Epithelial cell of esophagus (primary cell): ENCODE measurements around the gene GRM2.
"Not testable (repeated sequence)": the region's sequence is repeated elsewhere in the genome, so short reads cannot be mapped to it uniquely, and the experiment has no call there.

ENCODE experiments used
- DNase-seq: peaks from one replicate; pipeline ENCODE4 v3.0.0; 2010; ENCODE audit warnings: low read depth
- H3K4me3 ChIP-seq: 2 replicates; pipeline ENCODE4 v1.5.1; 2011; ENCODE audit warnings: mild to moderate bottlenecking, low read length, control low read depth
- TF ChIP-seq, protein P1 (sequence below): IDR thresholded peaks from 2 replicates; pipeline ENCODE4 v1.5.1; 2011; ENCODE audit warnings: low read depth, mild to moderate bottlenecking, low read length, control low read depth, inconsistent platforms; ENCODE audit not compliant: insufficient read depth; ENCODE audit errors: missing control alignments

Gene GRM2

GRCh38 chr3:51733859-51734571, 27.1 kb downstream of the GRM2 start:
- no peak for DNase-seq
- no peak overlapping the region for H3K4me3 ChIP-seq
- TF ChIP-seq, protein P1, sequence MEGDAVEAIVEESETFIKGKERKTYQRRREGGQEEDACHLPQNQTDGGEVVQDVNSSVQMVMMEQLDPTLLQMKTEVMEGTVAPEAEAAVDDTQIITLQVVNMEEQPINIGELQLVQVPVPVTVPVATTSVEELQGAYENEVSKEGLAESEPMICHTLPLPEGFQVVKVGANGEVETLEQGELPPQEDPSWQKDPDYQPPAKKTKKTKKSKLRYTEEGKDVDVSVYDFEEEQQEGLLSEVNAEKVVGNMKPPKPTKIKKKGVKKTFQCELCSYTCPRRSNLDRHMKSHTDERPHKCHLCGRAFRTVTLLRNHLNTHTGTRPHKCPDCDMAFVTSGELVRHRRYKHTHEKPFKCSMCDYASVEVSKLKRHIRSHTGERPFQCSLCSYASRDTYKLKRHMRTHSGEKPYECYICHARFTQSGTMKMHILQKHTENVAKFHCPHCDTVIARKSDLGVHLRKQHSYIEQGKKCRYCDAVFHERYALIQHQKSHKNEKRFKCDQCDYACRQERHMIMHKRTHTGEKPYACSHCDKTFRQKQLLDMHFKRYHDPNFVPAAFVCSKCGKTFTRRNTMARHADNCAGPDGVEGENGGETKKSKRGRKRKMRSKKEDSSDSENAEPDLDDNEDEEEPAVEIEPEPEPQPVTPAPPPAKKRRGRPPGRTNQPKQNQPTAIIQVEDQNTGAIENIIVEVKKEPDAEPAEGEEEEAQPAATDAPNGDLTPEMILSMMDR = no peak

DNA sequence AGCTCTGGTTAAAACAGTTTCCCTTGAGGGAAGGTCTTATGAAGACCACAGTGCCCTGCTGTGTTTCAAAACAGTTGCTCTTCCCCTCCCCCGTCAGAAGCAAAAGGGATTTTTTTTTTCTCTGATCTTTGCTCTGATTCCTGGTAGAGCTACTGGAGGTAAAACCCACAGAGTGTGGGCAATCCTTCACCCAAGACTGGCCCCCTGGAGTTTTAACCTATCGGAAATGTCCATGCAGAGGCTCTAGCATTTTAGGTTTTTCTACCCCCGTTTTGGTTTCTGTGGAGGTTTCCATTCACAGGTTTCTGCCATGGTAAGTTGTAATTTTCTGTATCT, 27.7 kb downstream of the GRM2 start:
- H3K4me3 ChIP-seq = no peak overlapping the region
- TF ChIP-seq, protein P1 = no peak
- DNase-seq = no peak

DNA sequence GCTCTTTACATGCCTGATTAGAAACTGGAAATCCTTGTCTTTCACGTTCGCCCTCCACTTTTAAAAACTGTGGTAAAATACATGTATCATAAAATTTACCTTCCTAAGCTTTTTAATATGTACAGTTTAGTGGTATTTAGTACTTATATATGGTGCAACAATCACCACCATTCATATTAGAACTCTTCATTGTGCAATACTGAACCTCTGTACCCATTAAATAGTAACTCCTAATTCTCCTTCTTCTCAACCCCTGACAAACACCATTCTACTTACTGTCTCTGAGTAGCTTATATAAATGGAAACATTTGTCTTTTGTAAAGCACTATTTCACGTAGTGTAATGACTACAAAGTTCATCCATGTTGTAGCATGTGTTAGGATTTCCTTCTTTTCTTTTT, 28.2 kb downstream of the GRM2 start:
- TF ChIP-seq, protein P1 = no peak
- DNase-seq = no peak
- no peak overlapping the region for H3K4me3 ChIP-seq

DNA sequence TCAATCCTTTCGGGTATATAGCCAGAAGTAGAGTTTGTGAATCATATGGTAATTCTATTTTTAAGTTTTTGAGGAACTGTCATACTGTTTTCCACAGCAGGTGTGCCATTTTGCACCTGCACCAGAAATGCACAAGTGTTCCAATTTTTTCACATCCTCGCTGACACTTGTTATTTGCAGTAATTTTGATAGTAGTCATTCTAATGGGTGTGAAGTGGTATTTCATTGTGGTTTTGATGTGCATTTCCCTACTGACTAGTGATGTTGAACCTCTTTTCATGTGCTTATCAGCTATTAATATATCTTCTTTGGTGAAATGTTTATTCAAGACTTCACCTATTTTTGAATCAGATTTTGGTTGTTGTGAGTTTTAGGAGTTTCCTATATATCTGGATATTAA, 29.1 kb downstream of the GRM2 start:
- DNase-seq = no peak
- TF ChIP-seq, protein P1 = no peak
- H3K4me3 ChIP-seq = no peak overlapping the region

DNA sequence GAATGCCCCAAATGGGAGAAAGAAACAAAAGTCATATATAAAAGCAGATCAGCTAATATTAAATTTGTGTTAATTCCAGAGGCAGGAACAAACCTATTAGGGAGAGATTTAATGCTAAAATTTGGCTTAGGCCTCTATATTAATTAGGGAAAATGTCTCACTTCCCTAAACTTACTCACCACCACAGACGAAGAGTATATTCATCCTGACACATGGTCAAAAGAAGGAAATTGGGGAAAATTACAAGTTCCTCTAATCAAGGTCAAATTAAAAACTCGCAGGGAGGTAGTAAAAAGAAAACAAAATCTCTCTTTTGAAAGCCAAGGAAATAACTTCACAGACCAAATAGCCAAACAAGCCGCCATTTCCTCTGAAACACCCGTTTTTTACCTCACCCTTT, 32.2 kb downstream of the GRM2 start:
- H3K4me3 ChIP-seq = no peak overlapping the region
- TF ChIP-seq, protein P1 = no peak
- DNase-seq = no peak

DNA sequence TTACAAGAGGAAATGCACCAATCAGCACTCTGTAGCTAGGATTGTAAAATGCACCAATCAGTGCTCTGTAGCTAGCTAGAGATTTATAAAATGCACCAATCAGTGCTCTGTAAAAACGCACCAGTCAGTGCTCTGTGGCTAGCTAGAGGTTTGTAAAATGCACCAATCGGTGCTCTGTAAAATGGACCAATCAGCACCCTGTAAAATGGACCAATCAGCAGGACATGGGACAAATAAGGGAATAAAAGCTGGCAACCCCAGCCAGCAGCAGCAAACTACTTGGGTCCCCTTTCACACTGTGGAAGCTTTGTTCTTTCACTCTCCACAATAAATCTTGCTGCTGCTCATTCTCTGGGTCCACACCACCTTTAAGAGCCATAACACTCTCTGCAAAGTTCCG, 35.5 kb downstream of the GRM2 start:
- H3K4me3 ChIP-seq, DNase-seq: not testable (repeated sequence)

- DNase-seq, H3K4me3 ChIP-seq: not testable (repeated sequence)
Measured at GRCh38 chr3:51742978-51743377, 36.1 kb downstream of the GRM2 start.

GRCh38 chr3:51747840-51748239, 41.0 kb downstream of the GRM2 start:
- no peak overlapping the region for H3K4me3 ChIP-seq
- no peak for DNase-seq
- TF ChIP-seq, protein P1 = no peak
